ENCODE data around the gene CLCN7. TPM values are rescaled to one million over a fixed set of nuclear protein-coding genes. Genes with fewer than 3 reads are reported as not detected.

CLCN7 gene
- total RNA-seq, 1 experiment from 2014 or later = 64.0 TPM

GRCh38 chr16:1433263-1433560 lies 41.6 kb downstream of the CLCN7 start:
- Histone ChIP-seq H3K9me3 (ENCODE audit: control insufficient read depth in 1 of 2, insufficient read depth in 1 of 2, low read depth in 1 of 2, low read length in 2 of 2) (no peaks in the 10 kb centered on the region), H3K36me3 (ENCODE audit: control insufficient read depth in 1 of 2, insufficient read depth in 2 of 2, low read length in 2 of 2) (no peaks in the 10 kb centered on the region), H3K27me3 (ENCODE audit: insufficient read depth, low read length) (no peaks in the 10 kb centered on the region), H3K4me3 (replicated peaks in 1 of 2; ENCODE audit: low read depth in 1 of 2, low read length in 2 of 2) (no peak overlapping the region), H3K9ac (ENCODE audit: low read length) (no peak overlapping the region), H3K4me2 (ENCODE audit: low read length) (no peak overlapping the region), H2AFZ (ENCODE audit: low read depth, low read length, poor library complexity, severe bottlenecking) (no peak overlapping the region), H3K9me2 (ENCODE audit: insufficient read depth) (no peaks in the 10 kb centered on the region), H3K4me1 (ENCODE audit: control insufficient read depth in 1 of 2, insufficient read depth in 2 of 2, low read length in 2 of 2) (peaks cover 0 to 11% of the 10 kb centered on the region in 2 experiments; a peak in 2 of 4 replicates), H3K79me2 (ENCODE audit: insufficient read depth, low read length) (no peaks in the 10 kb centered on the region), H3K27ac (ENCODE audit: low read depth, low read length) (no peak overlapping the region), H4K20me1 (ENCODE audit: insufficient read depth) (no peaks in the 10 kb centered on the region)
- CTCF ChIA-PET = no interaction called here
- no peak for DNase-seq (ENCODE audit: low read depth, low spot score)
- ATAC-seq = no peak
- no TSS peak for BruUV-seq (replicated peaks)
- POLR2A ChIA-PET = no interaction called here
- TF ChIP-seq YY1 (IDR thresholded peaks at IDR 0.05; ENCODE audit: extremely low read depth, insufficient replicate concordance, low read depth, low read length) (no peak), SIN3A (IDR thresholded peaks at IDR 0.05; ENCODE audit: low read depth) (no peak), CBX3 (IDR thresholded peaks at IDR 0.05; ENCODE audit: low read depth) (no peak), REST (IDR thresholded peaks at IDR 0.05; ENCODE audit: low read depth) (no peak), TCF7L2 (IDR thresholded peaks at IDR 0.05; ENCODE audit: borderline replicate concordance, extremely low read depth, insufficient read depth, insufficient read length) (no peak), ZFX (IDR thresholded peaks at IDR 0.05) (no peak), FOSL1 (IDR thresholded peaks at IDR 0.05; ENCODE audit: low read depth) (no peak), MAX (IDR thresholded peaks at IDR 0.05) (no peak), SRF (IDR thresholded peaks at IDR 0.05; ENCODE audit: low read depth) (no peak), ELF1 (IDR thresholded peaks at IDR 0.05; ENCODE audit: borderline replicate concordance, low read depth) (no peak), EZH2 (IDR thresholded peaks at IDR 0.05) (no peak), CEBPB (IDR thresholded peaks at IDR 0.05; ENCODE audit: low read depth) (no peak), POLR2A (IDR thresholded peaks at IDR 0.05; ENCODE audit: borderline replicate concordance, extremely low read depth, insufficient read depth, insufficient read length) (no peak), CTCF (IDR thresholded peaks at IDR 0.05 in 2 of 3, conservative IDR thresholded peaks at IDR 0.05 in 1 of 3; ENCODE audit: borderline replicate concordance in 1 of 3, insufficient read depth in 1 of 3, low read depth in 2 of 3, low read length in 2 of 3) (no peak), SP1 (IDR thresholded peaks at IDR 0.05; ENCODE audit: low read depth) (no peak), POLR2AphosphoS5 (IDR thresholded peaks at IDR 0.05; ENCODE audit: low read depth, low read length) (no peak), EGR1 (IDR thresholded peaks at IDR 0.05; ENCODE audit: low read depth) (no peak), JUND (IDR thresholded peaks at IDR 0.05) (no peak)
- TF ChIP-seq, protein P1, sequence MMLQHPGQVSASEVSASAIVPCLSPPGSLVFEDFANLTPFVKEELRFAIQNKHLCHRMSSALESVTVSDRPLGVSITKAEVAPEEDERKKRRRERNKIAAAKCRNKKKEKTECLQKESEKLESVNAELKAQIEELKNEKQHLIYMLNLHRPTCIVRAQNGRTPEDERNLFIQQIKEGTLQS (IDR thresholded peaks at IDR 0.05) = no peak
- TF ChIP-seq, protein P2, sequence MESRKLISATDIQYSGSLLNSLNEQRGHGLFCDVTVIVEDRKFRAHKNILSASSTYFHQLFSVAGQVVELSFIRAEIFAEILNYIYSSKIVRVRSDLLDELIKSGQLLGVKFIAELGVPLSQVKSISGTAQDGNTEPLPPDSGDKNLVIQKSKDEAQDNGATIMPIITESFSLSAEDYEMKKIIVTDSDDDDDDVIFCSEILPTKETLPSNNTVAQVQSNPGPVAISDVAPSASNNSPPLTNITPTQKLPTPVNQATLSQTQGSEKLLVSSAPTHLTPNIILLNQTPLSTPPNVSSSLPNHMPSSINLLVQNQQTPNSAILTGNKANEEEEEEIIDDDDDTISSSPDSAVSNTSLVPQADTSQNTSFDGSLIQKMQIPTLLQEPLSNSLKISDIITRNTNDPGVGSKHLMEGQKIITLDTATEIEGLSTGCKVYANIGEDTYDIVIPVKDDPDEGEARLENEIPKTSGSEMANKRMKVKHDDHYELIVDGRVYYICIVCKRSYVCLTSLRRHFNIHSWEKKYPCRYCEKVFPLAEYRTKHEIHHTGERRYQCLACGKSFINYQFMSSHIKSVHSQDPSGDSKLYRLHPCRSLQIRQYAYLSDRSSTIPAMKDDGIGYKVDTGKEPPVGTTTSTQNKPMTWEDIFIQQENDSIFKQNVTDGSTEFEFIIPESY (IDR thresholded peaks at IDR 0.05; ENCODE audit: extremely low read depth, insufficient replicate concordance, low read length) = no peak
- RAD21 ChIA-PET (ENCODE audit: low non-redundant PET in 1 of 2, low total read pairs in 2 of 2, uncharacterized antibody in 2 of 2, unreplicated experiment in 2 of 2) = no interaction called here
- intact Hi-C loops (cut with micrococcal nuclease) = no loop called here
